Retinal pigment epithelial cell (primary cell): ENCODE measurements around the gene EXOC1.
A peak's percentile ranks its signal among the peaks of the same experiment; 100 is the strongest.

Experiments used
- DNase-seq: peaks from one replicate; pipeline ENCODE4 v3.0.0-alpha.2; 2010; ENCODE audit warnings: low read depth
- H3K4me3 ChIP-seq: 2 replicates; pipeline ENCODE4 v1.5.1; 2011; ENCODE audit warnings: mild to moderate bottlenecking, low read length, control low read depth, moderate library complexity
- TF ChIP-seq, protein P1 (sequence below): conservative IDR thresholded peaks from 2 replicates; pipeline ENCODE4 v1.5.1; 2011; ENCODE audit warnings: low read depth, low read length, control low read depth, inconsistent platforms

EXOC1 gene

GRCh38 chr4:55884093-55884850 is 30.8 kb downstream of the EXOC1 start:
- DNase-seq = no peak
- TF ChIP-seq, protein P1, sequence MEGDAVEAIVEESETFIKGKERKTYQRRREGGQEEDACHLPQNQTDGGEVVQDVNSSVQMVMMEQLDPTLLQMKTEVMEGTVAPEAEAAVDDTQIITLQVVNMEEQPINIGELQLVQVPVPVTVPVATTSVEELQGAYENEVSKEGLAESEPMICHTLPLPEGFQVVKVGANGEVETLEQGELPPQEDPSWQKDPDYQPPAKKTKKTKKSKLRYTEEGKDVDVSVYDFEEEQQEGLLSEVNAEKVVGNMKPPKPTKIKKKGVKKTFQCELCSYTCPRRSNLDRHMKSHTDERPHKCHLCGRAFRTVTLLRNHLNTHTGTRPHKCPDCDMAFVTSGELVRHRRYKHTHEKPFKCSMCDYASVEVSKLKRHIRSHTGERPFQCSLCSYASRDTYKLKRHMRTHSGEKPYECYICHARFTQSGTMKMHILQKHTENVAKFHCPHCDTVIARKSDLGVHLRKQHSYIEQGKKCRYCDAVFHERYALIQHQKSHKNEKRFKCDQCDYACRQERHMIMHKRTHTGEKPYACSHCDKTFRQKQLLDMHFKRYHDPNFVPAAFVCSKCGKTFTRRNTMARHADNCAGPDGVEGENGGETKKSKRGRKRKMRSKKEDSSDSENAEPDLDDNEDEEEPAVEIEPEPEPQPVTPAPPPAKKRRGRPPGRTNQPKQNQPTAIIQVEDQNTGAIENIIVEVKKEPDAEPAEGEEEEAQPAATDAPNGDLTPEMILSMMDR = no peak
- H3K4me3 ChIP-seq = no peak overlapping the region

GRCh38 chr4:55884851-55885219 is 31.4 kb downstream of the EXOC1 start:
- no peak for DNase-seq
- TF ChIP-seq, protein P1 = no peak
- no peak overlapping the region for H3K4me3 ChIP-seq

GRCh38 chr4:55887594-55887993 is 34.1 kb downstream of the EXOC1 start:
- TF ChIP-seq, protein P1 = peak; percentile 26
- no peak for DNase-seq
- no peak overlapping the region for H3K4me3 ChIP-seq

DNA sequence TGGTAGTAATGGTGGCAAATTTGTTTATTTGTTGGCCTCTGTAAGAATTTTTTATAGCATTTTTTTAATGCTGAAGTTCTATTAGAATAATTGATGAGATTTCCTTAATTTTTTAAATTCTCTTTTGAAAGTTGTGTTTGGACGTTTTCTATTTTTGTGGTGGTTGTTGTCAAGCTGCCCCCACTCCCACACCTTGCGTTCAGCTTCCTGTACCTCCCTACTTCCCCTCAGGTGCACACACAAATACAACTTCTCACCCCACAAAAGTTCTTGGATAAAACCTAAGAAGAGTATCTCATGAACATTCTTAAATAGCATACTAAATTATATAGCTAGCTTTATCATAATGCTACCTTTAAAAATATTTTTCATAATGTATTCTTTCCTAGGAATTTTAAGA is 38.7 kb downstream of the EXOC1 start:
- no peak for DNase-seq
- no peak overlapping the region for H3K4me3 ChIP-seq
- TF ChIP-seq, protein P1 = no peak

- no peak for DNase-seq
- TF ChIP-seq, protein P1 = no peak
- no peak overlapping the region for H3K4me3 ChIP-seq
Measured at GRCh38 chr4:55896622-55897021, 43.2 kb downstream of the EXOC1 start.

GRCh38 chr4:55902677-55903076 is 49.2 kb downstream of the EXOC1 start:
- H3K4me3 ChIP-seq = no peak overlapping the region
- DNase-seq = no peak
- TF ChIP-seq, protein P1 = no peak

DNA sequence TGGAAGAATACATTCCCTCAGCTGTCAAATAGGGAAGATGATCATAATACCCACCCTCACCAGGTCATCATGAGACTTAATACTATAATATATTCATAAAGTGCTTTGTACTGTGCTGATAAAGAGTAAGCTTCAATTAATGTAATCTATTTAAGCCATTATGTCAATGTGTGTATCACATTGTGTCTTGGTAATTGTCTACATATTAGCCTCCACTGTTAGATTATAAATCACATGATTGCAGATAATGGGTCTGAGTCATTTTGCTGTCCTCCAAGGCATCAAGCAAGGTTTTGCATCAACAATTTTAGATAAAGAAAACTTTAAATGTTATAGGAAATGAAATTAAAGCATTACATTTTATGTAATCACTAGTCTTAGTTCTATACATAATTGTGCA is 50.1 kb downstream of the EXOC1 start:
- TF ChIP-seq, protein P1 = no peak
- no peak for DNase-seq
- no peak overlapping the region for H3K4me3 ChIP-seq
